Measurements from ENCODE around the gene ARHGEF7. TPM values are rescaled to one million over a fixed set of nuclear protein-coding genes. Genes with fewer than 3 reads are reported as not detected.

ARHGEF7 gene
- total RNA-seq, 4 donors from 2014 or later: 11.5 to 57.2 (median 36.5) TPM

DNA sequence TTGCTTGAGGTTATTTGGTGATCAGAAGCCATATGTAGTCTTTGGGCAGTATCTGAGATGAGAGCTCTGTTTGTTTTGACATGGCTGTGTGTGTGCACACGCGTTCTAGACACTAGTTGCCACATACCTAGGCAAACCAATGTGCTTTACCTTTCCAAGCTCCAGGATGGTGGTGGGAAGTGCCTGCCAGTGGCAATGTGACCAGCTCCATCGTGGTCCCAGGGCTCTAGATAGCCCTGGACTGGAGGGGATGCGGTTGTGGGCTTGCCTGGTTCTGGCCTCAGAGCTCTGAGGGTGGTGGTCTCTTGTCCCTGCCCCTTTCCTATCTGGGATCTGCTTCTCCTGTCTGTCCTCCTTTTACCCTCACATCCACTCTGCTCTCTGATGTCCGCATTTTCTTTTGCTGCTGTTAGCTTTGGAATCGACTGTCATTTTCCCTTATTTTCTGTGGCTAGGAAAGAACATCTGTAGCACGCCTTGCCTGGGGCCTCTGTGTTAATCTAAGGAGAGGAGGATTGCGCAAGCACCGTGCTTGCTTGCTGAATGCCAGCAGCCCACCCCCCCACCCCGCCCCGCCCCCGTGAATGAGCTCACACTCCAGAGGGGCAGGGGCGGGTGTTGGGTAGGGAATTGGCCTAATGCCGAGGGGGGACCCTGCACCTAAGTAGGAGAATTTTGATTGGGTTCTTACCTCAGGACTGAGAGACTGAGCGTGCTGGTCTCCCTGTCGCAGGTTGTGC, 89.5 kb downstream of the ARHGEF7 start:
- Histone ChIP-seq H3K36me3 (peaks cover 0 to 23% (median 0%) of the 10 kb centered on the region in 3 donors), H3K4me3 (peak overlapping the region in 1 of 4 donors; percentile 39), H3K4me1 (peaks cover 8 to 64% (median 25%) of the 10 kb centered on the region in 3 donors), H3K27me3 (no peaks in the 10 kb centered on the region), H3K27ac (peak overlapping the region in 3 of 4 donors; percentile 48 to 70 (median 68)), H3K9me3 (no peaks in the 10 kb centered on the region)
- no peak for DNase-seq
- WGBS, 2 donors: 49 to 59% methylated on average over 8 to 9 of the region's 16 CpGs
- TF ChIP-seq, protein P1, sequence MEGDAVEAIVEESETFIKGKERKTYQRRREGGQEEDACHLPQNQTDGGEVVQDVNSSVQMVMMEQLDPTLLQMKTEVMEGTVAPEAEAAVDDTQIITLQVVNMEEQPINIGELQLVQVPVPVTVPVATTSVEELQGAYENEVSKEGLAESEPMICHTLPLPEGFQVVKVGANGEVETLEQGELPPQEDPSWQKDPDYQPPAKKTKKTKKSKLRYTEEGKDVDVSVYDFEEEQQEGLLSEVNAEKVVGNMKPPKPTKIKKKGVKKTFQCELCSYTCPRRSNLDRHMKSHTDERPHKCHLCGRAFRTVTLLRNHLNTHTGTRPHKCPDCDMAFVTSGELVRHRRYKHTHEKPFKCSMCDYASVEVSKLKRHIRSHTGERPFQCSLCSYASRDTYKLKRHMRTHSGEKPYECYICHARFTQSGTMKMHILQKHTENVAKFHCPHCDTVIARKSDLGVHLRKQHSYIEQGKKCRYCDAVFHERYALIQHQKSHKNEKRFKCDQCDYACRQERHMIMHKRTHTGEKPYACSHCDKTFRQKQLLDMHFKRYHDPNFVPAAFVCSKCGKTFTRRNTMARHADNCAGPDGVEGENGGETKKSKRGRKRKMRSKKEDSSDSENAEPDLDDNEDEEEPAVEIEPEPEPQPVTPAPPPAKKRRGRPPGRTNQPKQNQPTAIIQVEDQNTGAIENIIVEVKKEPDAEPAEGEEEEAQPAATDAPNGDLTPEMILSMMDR (IDR thresholded peaks at IDR 0.05): no peak
- TF ChIP-seq POLR2A (IDR thresholded peaks at IDR 0.05): no peak
- intact Hi-C loops (cut with DNase I): no loop called here

DNA sequence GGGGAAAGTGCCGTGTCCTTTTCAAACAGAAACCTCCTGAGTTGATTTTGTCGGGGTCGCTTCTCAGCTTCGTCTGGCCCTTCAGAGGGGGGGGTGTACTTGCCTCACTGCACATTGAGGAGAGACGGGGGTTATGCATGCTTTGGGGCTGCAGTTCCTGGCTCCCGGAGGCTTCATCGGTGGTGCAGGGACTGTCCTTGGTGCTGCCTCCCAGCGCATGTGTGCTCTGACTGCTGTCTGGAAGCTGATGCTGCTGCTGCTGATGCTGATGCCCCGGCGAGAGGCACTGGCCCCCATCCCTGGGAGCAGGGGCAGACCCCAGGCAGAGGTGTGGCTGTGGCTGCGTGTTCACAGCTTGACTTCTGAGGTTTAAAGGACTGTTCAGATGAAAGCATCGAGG, 91.0 kb downstream of the ARHGEF7 start:
- Histone ChIP-seq H3K4me1 (peaks cover 8 to 74% (median 29%) of the 10 kb centered on the region in 3 donors), H3K4me3 (no peak overlapping the region), H3K9me3 (no peaks in the 10 kb centered on the region), H3K36me3 (peaks cover 0 to 23% (median 0%) of the 10 kb centered on the region in 3 donors), H3K27me3 (no peaks in the 10 kb centered on the region), H3K27ac (no peak overlapping the region)
- TF ChIP-seq, protein P1 (IDR thresholded peaks at IDR 0.05): no peak
- no peak for TF ChIP-seq POLR2A (IDR thresholded peaks at IDR 0.05)
- intact Hi-C loops (cut with DNase I): no loop called here
- 71 to 78% methylated on average over 9 to 11 of the region's 12 CpGs for WGBS, 2 donors
- no peak for DNase-seq

GRCh38 chr13:111209613-111210012, 94.5 kb downstream of the ARHGEF7 start:
- Histone ChIP-seq H3K36me3 (peaks cover 0 to 28% (median 0%) of the 10 kb centered on the region in 3 donors), H3K9me3 (no peaks in the 10 kb centered on the region), H3K4me1 (peaks cover under 1 to 64% (median 14%) of the 10 kb centered on the region in 3 donors), H3K27ac (peak overlapping the region in 1 of 4 donors; percentile 6), H3K27me3 (no peaks in the 10 kb centered on the region), H3K4me3 (no peak overlapping the region)
- WGBS, 2 donors: 88 to 95% methylated on average over 9 of the region's 9 CpGs
- intact Hi-C loops (cut with DNase I): loop anchor here (10.0 kb wide), 1 partner anchor 145 kb away; no protein-coding TSS in a partner anchor
- DNase-seq: no peak
- TF ChIP-seq, protein P1 (IDR thresholded peaks at IDR 0.05): no peak
- no peak for TF ChIP-seq POLR2A (IDR thresholded peaks at IDR 0.05)

- TF ChIP-seq, protein P1 (IDR thresholded peaks at IDR 0.05): no peak
- no peak for TF ChIP-seq POLR2A (IDR thresholded peaks at IDR 0.05)
- H3K27me3 ChIP-seq: no peaks in the 10 kb centered on the region
- WGBS, 2 donors: 68 to 79% methylated on average over 4 of the region's 4 CpGs
- no peaks in the 10 kb centered on the region for H3K9me3 ChIP-seq
- no peak overlapping the region for H3K4me3 ChIP-seq
- peak overlapping the region in 3 of 4 donors; percentile 6 to 23 (median 16) for H3K27ac ChIP-seq
- no peak for DNase-seq
- H3K4me1 ChIP-seq: peaks cover 0 to 61% (median 10%) of the 10 kb centered on the region in 3 donors
- intact Hi-C loops (cut with DNase I): loop anchor here (10.0 kb wide), 1 partner anchor 145 kb away; no protein-coding TSS in a partner anchor
- H3K36me3 ChIP-seq: peaks cover 0 to 28% (median 0%) of the 10 kb centered on the region in 3 donors
These were observed 95.0 kb downstream of the ARHGEF7 start for GRCh38 chr13:111210091-111210490.
